Omental fat pad (tissue), 4 donors: ENCODE measurements around the gene PDZD2. TPM values are rescaled to one million over a fixed set of nuclear protein-coding genes. Genes with fewer than 3 reads are reported as not detected.

Source experiments
- ATAC-seq: fragments of 150-250 bp; one replicate; pipeline ENCODE4 v1.9.1; 2016; ENCODE audit warnings: mild to moderate bottlenecking, moderate library complexity; ENCODE audit not compliant: low FRiP score
- DNase-seq: peaks from one replicate; pipeline ENCODE4 v3.0.0-alpha.2; 2019; ENCODE audit warnings: low spot score
- total RNA-seq, 4 donors: library from RNA; depleted of rRNA; stranded (reverse); fragments of >200 nt; gene quantifications; one replicate each; pipeline ENCODE4 v1.1.0, GENCODE V29; 2016
- TF ChIP-seq, protein P1 (sequence below), 3 donors: fragments of 450-650 bp; IDR thresholded peaks; one replicate each; pipeline ENCODE4 v1.5.1; 2016 to 2017; ENCODE audit warnings: antibody characterized with exemption in 3 of 3, mild to moderate bottlenecking in 3 of 3, moderate library complexity in 2 of 3

The PDZD2 gene
- total RNA-seq, 4 donors from 2014 or later: 43.5 to 113 (median 55.7) TPM

DNA sequence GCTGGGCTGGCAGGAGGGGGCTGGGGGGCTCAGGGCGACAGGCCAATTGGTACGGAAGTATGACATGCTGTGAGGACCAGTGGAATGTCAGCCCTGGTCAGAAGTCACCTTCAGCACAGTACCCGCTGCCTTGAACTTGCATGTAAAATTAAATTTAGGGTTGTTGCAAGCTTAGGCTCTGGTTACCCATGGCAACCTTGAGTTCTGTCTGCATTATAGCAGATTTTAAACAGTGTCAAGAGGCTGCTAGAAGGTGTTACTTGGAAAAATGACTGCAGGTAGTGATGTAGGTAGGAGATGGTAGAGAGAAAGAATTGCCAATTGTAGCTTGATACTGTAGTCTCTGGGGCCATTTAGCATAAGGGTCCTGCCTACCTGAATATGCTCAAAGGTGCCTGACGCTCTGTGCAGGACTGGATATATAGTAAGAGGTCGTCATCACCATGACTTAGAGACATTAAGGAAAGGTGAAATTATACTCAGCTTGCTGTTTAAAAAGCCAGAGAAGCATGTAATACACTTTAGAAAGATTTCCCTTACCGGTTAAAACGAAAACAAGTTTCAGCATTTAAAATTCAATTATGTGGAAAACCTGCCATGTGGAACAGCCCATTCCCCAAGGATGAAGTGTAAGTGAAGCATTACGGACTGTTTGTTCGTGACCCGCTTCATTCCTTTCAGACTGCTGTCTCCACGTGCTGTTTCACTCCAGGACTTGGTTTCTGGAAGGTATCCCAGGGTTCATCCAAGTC, 169.0 kb downstream of the PDZD2 start:
- TF ChIP-seq, protein P1, sequence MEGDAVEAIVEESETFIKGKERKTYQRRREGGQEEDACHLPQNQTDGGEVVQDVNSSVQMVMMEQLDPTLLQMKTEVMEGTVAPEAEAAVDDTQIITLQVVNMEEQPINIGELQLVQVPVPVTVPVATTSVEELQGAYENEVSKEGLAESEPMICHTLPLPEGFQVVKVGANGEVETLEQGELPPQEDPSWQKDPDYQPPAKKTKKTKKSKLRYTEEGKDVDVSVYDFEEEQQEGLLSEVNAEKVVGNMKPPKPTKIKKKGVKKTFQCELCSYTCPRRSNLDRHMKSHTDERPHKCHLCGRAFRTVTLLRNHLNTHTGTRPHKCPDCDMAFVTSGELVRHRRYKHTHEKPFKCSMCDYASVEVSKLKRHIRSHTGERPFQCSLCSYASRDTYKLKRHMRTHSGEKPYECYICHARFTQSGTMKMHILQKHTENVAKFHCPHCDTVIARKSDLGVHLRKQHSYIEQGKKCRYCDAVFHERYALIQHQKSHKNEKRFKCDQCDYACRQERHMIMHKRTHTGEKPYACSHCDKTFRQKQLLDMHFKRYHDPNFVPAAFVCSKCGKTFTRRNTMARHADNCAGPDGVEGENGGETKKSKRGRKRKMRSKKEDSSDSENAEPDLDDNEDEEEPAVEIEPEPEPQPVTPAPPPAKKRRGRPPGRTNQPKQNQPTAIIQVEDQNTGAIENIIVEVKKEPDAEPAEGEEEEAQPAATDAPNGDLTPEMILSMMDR (IDR thresholded peaks at IDR 0.05): no peak
- ATAC-seq: no peak

GRCh38 chr5:31809050-31809870, 170.3 kb downstream of the PDZD2 start:
- ATAC-seq (peak; percentile 68), DNase-seq (no peak)
- TF ChIP-seq, protein P1 (IDR thresholded peaks at IDR 0.05): no peak

More for the DNA sequence above, 169.0 kb downstream of the PDZD2 start:
- no peak for DNase-seq

- TF ChIP-seq, protein P1 (IDR thresholded peaks at IDR 0.05): no peak
- ATAC-seq (peak; percentile 77), DNase-seq (no peak)
Measured at GRCh38 chr5:31811210-31811609, 172.3 kb downstream of the PDZD2 start.

GRCh38 chr5:31815376-31815775, 176.4 kb downstream of the PDZD2 start:
- DNase-seq (no peak), ATAC-seq (no peak)
- TF ChIP-seq, protein P1 (IDR thresholded peaks at IDR 0.05): no peak

DNA sequence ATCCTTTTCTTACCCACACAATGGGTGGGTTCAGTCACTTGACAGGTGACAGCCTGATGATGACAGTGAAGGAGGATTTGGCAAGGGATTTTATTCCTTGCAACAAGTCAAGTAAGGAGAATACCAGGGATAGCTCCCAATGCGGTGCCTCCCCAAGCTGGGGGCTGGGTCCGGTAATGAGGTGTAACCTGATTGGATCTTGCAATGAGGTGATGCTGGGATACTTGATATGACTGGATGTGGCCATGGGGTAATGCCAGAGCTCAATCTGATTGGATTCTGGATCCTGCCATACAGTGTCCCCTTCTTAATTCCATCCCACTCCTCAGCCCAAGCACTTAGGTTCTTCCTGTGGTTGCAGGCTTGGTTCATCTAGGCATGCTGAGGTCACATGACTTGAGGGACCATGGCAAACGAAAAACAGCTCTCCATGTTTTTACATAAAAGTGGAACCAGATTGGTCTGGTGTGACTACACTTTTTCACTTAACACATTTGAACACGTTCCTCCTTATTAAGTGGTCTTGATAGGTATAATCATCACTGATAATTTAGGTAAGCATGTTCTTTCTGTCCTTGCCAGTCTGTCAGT, 181.1 kb downstream of the PDZD2 start:
- TF ChIP-seq, protein P1 (IDR thresholded peaks at IDR 0.05): no peak

GRCh38 chr5:31823472-31823871, 184.5 kb downstream of the PDZD2 start:
- DNase-seq (no peak), ATAC-seq (no peak)
- TF ChIP-seq, protein P1 (IDR thresholded peaks at IDR 0.05): no peak

More for the DNA sequence above, 181.1 kb downstream of the PDZD2 start:
- DNase-seq (no peak), ATAC-seq (no peak)
